ENCODE results near the gene HOMER2.

HOMER2 gene

DNA sequence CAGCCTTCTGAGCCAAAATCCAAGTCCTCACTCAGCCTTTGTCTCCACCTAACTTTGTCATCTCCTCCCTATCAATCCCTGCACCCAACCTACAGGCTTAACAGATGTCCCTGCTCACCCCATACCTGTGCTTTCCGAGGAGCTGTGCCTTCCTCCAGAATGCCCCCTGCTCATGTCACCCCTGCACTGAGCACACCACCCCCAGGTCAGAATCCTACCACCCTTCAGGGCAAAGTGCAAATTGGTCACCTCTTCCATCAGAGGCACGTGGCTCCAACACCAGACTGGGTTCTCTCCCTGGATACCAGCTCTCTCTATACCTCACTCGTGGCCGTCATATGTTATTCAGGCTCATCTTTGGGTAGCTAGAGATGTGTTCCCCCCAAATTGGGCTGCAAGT, 29.8 kb downstream of the HOMER2 start:
- TF ChIP-seq GATA3 (IDR thresholded peaks at IDR 0.05; ENCODE audit: low read depth, low read length) (no peak), GATA2 (IDR thresholded peaks at IDR 0.05; ENCODE audit: low read depth, low read length) (no peak)

DNA sequence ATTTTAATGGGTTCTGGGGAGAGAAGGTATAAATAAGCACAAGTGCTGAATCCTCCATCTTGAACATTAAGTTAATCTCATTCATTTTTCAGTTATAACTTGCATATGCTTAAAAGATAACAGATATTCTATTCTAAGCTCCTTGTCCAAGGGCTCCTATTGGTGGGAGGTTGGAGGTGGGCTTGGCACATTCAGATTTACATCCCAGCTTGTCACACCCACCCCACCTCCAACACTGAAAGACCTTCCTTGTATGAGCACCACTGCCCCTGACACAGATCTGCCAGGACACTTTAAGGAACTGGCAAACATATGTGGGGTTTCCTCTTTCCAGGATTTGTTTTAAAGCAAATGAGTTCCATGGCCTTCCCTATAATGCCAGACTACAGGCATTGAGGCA, 30.6 kb downstream of the HOMER2 start:
- TF ChIP-seq GATA2 (IDR thresholded peaks at IDR 0.05; ENCODE audit: low read depth, low read length) (no peak), GATA3 (IDR thresholded peaks at IDR 0.05; ENCODE audit: low read depth, low read length) (no peak)

DNA sequence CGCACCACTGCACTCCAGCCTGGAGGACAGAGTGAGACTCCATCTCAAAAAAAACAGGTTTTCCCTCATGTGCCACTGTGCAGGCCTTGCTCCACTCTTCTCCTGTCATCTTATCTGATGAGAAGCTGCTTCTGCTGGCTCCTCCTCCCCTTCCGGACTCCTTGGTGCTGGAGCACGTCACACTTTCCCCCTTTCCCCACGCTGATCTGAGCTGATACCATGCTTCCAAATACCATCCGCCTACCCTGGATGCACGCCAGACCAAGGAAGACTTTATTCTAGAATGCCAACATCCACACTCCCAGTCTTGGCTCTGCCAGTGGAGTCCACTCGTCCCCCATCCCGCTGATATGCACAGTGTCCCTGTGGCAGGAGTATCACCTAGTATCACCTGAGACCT, 31.3 kb downstream of the HOMER2 start:
- TF ChIP-seq GATA3 (IDR thresholded peaks at IDR 0.05; ENCODE audit: low read depth, low read length) (no peak), GATA2 (IDR thresholded peaks at IDR 0.05; ENCODE audit: low read depth, low read length) (no peak)

DNA sequence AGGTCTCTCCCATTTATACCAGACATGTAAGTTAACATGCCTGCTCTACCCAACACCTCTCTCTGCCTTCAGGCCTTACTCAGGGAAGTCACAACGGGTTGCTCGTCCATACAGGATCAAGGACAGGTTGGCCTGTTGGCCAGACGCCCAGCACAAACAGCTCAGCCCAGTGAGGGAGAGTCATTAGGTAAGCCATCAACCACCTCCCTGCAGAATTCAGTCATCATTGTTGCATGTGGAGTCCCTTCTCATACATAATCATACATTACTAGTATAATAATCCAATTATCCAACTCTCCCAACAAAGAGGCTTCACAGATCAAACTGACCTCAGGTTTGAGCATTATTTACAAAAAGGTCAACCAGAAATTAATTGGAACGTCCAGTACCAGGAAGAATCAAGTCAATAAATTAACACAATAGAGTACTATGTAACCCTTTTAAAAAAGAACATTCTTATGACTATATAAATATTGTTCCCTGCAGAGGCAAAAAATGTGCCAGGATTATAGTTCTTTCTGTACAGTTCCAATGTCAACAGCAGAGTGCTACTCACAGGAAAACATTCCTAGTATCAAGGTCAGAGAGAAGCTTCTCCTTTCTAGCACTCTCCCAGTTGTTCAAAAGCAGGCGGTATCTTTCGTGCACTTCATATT, 33.2 kb downstream of the HOMER2 start:
- TF ChIP-seq GATA2 (IDR thresholded peaks at IDR 0.05; ENCODE audit: low read depth, low read length), result no peak
- no peak for TF ChIP-seq GATA3 (IDR thresholded peaks at IDR 0.05; ENCODE audit: low read depth, low read length)

DNA sequence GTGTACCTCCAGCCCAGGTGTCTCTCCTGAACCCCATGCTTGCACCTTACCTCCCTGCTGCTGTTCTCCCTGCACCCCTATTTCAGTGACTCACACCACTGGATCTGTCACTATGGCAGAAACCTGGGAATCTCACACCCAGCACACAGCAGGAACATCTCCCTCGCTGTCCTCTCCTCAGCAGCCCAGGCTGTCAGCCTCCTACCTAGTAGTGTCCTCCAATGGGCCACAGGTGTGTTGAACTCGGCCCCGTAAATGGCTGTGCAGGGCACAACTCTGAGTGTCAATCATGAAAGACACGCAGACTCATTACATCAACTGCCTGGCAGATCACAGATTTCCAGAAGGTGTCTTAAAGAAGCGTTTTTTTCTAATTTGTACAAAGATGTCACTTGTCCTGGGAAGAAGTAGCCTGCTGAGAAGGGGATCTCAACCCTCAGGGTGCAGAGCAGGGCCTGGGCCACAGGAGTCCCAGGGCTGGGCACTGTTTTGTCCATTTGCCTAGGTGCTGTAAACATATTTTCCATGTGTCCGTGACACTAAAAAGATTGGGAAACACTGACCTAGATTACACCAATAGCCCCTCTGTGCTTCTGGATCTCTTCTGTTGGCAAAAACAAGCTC, 33.8 kb downstream of the HOMER2 start:
- TF ChIP-seq GATA2 (IDR thresholded peaks at IDR 0.05; ENCODE audit: low read depth, low read length) (no peak), GATA3 (IDR thresholded peaks at IDR 0.05; ENCODE audit: low read depth, low read length) (no peak)

DNA sequence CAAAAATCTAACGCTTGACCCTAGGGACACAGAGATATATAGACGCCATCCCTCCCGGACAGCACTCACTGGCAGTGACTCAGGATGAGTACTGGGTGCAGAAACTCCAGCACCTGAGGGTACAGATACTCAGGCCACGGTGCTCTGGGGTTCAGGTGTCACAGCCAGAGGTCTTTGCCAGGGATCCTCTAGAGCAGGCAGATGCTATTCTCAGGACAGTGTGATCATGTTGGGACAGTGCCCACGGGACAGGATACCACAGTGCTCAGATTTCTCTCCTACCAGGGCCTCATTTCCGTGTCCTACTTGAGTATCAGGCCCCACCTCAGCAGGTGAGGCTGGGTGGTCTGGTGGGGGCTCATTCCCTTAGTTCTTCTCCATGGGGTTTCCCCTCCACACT, 34.4 kb downstream of the HOMER2 start:
- no peak for TF ChIP-seq GATA2 (IDR thresholded peaks at IDR 0.05; ENCODE audit: low read depth, low read length)

DNA sequence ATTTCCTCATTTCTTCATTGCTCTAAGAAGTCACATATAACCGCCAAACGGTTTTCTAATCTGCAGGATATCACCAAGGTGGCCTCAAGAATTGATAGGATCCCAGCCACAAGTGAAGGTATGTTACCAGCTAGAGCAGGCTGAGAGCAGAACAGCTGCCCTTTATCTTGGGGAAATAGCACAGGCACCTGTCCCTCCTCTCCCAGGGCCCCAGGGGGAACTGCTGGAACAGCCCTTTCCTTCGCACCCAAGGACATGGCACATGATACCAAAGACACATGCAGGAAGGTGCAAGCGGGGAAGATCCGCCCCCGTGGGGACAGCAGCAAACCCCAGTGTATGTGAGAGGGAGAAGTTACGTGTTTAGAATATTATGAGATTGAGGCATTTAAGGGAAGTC, 35.3 kb downstream of the HOMER2 start:
- no peak for TF ChIP-seq GATA2 (IDR thresholded peaks at IDR 0.05; ENCODE audit: low read depth, low read length)
- no peak for TF ChIP-seq GATA3 (IDR thresholded peaks at IDR 0.05; ENCODE audit: low read depth, low read length)

DNA sequence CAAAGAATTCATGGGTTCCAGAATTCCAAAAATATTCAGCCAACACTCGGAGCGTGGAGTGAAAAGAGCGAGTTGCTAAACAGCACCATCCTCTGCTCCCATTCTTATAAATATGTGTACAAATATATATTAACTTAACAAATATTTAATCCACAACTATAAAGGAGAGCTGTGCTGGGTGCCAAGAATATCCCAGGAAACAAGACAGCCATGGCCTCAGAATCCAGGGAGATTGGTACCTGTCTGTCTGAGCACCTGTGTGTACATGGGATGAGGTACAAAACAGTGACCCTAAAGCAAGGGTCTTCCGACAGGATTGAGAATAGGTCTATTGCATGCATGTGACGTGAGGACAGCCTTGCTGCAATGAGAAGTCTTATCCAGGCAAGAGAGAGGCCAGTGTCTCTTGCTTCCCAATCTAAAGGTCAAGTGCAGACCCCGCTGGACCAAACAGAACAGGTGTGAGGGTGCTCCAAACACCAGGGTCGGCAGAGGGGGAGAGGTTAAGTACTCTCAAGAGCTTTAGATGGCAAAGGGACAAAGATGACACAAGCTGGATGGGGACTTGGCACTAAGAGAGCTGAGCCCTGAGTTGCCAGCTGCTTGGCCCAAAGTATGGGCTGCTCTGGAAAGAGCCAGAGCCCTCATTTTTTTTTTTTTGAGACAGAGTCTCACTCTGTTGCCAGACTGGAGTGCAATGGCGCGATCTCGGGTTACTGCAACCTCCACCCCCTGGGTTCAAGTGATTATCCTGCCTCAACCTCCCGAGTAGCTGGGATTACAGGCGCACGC, 36.2 kb downstream of the HOMER2 start:
- no peak for TF ChIP-seq GATA3 (IDR thresholded peaks at IDR 0.05; ENCODE audit: low read depth, low read length)
- TF ChIP-seq GATA2 (IDR thresholded peaks at IDR 0.05; ENCODE audit: low read depth, low read length), result no peak

DNA sequence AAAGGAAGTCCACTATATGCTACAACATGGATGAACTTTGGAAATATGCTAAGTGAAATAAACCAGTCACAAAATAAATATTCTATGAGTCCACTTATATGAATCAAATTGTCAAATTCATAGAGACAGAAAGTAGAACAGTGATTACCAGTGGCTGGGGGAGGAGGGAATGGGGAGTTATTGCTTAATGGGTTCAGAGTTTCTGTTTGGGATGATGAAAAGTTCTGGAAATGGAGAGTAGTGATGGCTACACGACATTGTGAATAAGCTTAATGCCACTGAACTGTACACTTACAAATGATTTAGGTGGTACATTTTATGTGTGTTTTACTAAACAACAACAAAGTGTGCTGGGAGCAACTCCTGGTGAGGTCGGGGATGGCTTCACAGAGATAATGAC, 38.1 kb downstream of the HOMER2 start:
- TF ChIP-seq GATA3 (IDR thresholded peaks at IDR 0.05; ENCODE audit: low read depth, low read length) (no peak), GATA2 (IDR thresholded peaks at IDR 0.05; ENCODE audit: low read depth, low read length) (no peak)

DNA sequence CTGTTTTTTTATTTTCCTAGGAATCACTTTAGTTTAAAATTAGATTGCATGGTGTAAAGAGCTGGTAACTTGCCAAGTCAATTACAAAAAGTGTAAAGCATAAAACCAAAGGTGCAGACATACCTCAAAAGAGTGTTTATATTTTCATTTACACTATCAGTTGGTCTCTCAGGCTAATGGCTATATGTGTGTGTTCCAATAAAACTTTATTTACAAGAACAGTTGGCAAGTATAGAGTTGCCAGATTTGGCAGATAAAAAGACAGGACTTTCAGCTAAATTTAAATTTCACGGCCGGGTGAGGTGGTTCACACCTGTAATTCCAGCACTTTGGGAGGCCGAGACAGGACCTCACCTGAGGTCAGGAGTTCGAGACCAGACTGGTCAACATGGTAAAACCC, 41.1 kb downstream of the HOMER2 start:
- TF ChIP-seq GATA3 (IDR thresholded peaks at IDR 0.05; ENCODE audit: low read depth, low read length) (no peak), GATA2 (IDR thresholded peaks at IDR 0.05; ENCODE audit: low read depth, low read length) (no peak)

DNA sequence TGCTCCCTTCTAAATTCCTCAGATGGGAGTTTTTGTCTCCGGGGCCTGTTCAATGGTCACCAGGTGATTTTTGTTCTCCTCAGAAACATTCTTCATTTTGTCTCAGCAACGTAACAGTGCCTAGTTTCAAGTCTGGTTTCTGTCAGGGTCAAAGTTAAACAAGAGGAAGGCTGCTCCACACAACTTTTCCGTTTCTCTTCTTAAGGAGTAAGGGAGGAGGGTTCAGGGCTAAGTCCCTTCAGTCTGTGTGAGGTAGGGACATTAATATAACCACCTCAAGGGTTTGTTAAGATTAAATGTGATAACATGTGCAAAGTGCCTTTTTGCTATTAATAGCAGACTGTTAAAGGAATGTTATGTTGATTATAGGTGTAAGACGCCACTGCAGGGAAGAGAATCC, 41.8 kb downstream of the HOMER2 start:
- no peak for TF ChIP-seq GATA2 (IDR thresholded peaks at IDR 0.05; ENCODE audit: low read depth, low read length)
- no peak for TF ChIP-seq GATA3 (IDR thresholded peaks at IDR 0.05; ENCODE audit: low read depth, low read length)

DNA sequence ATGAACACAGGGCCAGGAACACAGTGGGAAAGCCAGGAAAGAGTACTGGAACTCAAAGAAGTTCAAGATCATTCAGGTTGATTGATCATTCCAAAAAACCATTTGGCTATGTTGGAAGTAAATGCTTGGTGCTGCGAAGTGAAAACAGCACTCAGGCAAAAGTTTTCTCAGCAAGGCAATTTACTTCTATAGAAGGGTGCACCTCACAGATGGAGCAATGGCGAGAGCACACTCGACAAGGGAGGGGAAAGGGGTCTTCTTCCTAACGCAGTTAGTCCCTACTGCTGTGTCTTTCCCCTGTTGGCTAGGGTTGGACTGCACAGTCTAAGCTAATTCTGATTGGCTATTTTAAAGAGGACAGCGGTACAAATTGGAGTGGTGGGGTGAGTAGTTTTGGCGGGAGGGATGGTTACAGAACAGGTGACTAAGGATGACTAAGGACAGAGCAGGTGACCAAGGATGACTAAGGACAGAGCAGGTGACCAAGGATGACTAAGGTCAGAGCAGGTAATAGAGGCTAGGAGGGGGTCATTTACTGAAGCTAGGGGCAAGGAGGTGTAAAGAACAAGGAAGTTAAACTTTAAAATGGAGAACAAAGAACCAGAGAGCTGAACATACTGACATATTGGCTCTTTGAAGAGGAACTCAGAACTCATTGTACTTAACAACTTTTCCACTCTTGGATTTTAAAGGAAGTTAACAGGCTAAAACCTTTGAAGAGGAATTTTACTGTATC, 43.3 kb downstream of the HOMER2 start:
- TF ChIP-seq GATA3 (IDR thresholded peaks at IDR 0.05; ENCODE audit: low read depth, low read length), result no peak
- TF ChIP-seq GATA2 (IDR thresholded peaks at IDR 0.05; ENCODE audit: low read depth, low read length), result no peak

DNA sequence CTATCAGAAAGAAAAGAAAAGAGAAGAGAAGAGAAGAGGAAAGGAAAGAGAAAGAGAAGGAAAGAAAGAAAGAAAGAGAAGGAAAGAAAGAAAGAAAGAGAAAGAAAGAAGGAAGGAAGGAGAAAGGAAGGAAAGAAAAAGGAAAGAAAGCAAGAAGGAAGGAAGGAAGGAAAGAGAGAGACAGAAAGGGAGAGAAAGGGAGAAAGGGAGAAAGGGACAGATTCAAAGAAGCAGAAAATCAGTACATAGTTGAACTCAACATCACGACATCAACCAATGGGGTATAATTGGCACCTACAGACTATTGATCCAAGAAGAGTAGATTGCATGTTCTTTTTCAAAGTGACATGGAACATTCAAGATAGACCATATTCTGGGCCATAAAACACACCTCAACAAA, 45.2 kb downstream of the HOMER2 start:
- TF ChIP-seq GATA2 (IDR thresholded peaks at IDR 0.05; ENCODE audit: low read depth, low read length) (no peak), GATA3 (IDR thresholded peaks at IDR 0.05; ENCODE audit: low read depth, low read length) (no peak)

DNA sequence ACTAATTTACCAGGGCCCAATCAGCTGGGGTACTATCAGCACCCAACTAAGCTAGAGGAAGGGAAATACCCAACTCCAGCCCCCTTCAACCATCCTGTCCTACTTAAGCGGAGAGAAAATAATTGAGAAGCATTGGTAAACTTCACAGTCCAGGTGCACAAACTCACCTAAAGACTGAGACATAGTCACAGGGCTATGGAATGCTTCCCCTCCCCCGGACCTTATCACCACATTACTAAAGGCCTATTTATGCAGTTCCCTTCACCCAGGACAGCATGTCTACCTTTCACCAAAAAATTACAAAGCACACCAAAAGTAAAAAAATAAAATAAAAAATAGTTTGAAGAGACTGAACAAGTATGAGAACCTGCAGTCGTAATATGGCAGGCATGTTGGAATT, 47.9 kb downstream of the HOMER2 start:
- no peak for TF ChIP-seq GATA3 (IDR thresholded peaks at IDR 0.05; ENCODE audit: low read depth, low read length)
- TF ChIP-seq GATA2 (IDR thresholded peaks at IDR 0.05; ENCODE audit: low read depth, low read length), result no peak
